ENCODE results near the gene ATG2B. TPM values are rescaled to one million over a fixed set of nuclear protein-coding genes. Genes with fewer than 3 reads are reported as not detected.

Gene ATG2B
- total RNA-seq, 2 experiments from 2014 or later: 15.7 to 23.7 TPM

DNA sequence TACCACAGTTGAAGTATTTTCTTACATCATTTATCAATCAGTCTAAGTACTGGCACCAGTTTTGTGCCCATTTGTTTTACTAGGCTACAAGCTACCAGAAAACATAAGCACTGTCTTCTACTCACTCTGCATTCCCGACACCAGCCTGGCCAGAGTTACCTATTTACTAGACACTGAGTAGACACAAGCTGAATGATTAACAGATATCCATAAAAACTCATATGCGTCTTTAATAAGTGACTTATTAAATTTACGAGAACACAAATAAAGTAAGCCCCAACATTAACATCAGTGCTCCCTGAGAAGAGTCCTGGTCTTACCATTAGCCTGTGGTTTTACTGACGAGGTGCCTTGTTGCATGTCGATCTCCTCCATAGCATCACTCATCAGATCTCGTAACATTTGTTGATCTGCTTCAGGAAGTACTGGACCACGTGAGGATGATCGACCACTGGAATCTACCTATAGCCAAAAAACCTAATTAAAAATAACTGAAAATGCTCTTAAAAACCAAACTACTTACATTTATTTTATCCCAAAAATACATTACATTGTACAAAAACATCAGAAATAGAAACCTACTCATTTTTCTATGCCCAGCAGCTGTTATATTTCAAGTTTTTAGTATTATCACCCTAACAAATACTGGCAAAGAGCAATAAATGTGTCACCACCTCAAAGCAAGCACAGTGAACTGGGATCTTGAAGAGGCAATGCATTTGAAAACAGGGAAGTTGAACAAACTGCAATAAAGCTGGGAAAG is 53.8 kb downstream of the ATG2B start:
- no peaks in the 10 kb centered on the region for H4K20me1 ChIP-seq (ENCODE audit: insufficient read depth, low read length)
- no peak overlapping the region for H2AFZ ChIP-seq (ENCODE audit: low read length)
- intact Hi-C loops (cut with micrococcal nuclease; ENCODE audit: unreplicated experiment): no loop called here
- DNase-seq (ENCODE audit: low spot score): no peak
- H3K9me3 ChIP-seq (ENCODE audit: low read length): no peaks in the 10 kb centered on the region
- ChIA-PET POLR2A (interaction anchor here (0.7 to 1.4 kb wide), 4 partner anchors 9 to 271 kb away, joined by 3 to 5 read pairs (median 4); no protein-coding TSS in a partner anchor), CTCF (ENCODE audit: unreplicated experiment) (no interaction called here)
- H3K4me3 ChIP-seq (ENCODE audit: low read depth, low read length, poor library complexity, severe bottlenecking): no peak overlapping the region
- H3K4me1 ChIP-seq (ENCODE audit: insufficient read depth, low read length, poor library complexity, severe bottlenecking): no peaks in the 10 kb centered on the region
- no peak overlapping the region for H3K27ac ChIP-seq (ENCODE audit: low read depth, low read length, poor library complexity, severe bottlenecking)
- H3K4me2 ChIP-seq (ENCODE audit: low read length): no peak overlapping the region
- no TSS peak for BruUV-seq (replicated peaks)
- no peaks in the 10 kb centered on the region for H3K9me2 ChIP-seq (ENCODE audit: insufficient read depth, low read length)
- no peak for TF ChIP-seq EZH2phosphoT487 (IDR thresholded peaks at IDR 0.05; ENCODE audit: borderline replicate concordance, low read depth, low read length)
- TF ChIP-seq, protein P1, sequence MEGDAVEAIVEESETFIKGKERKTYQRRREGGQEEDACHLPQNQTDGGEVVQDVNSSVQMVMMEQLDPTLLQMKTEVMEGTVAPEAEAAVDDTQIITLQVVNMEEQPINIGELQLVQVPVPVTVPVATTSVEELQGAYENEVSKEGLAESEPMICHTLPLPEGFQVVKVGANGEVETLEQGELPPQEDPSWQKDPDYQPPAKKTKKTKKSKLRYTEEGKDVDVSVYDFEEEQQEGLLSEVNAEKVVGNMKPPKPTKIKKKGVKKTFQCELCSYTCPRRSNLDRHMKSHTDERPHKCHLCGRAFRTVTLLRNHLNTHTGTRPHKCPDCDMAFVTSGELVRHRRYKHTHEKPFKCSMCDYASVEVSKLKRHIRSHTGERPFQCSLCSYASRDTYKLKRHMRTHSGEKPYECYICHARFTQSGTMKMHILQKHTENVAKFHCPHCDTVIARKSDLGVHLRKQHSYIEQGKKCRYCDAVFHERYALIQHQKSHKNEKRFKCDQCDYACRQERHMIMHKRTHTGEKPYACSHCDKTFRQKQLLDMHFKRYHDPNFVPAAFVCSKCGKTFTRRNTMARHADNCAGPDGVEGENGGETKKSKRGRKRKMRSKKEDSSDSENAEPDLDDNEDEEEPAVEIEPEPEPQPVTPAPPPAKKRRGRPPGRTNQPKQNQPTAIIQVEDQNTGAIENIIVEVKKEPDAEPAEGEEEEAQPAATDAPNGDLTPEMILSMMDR (conservative IDR thresholded peaks at IDR 0.05; ENCODE audit: low read length): no peak
- peaks cover 70% of the 10 kb centered on the region for H3K36me3 ChIP-seq (ENCODE audit: insufficient read depth, low read length)
- H3K79me2 ChIP-seq (ENCODE audit: insufficient read depth, low read depth, low read length): no peaks in the 10 kb centered on the region

DNA sequence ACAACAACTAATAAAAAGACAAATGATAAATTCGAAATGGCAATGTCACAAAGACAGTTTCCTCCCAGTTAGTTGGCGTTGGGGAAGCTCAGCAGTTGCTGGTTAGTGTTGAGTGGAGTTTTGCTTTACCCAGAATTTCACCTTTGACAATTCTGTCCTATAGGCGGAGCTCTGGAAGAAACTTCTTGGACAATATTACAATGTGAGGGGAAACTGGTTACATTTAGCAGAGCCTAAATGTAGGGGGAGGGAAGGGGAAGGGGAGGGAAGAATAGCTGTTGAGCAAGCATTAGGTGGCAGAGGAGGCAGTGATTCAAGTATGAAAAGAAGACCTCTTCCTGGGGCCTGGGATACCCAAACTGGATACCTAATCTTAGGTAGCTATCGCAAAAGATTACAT is 55.7 kb downstream of the ATG2B start:
- H3K79me2 ChIP-seq (ENCODE audit: insufficient read depth, low read depth, low read length): no peaks in the 10 kb centered on the region
- POLR2A ChIA-PET: interaction anchor here (0.7 to 1.5 kb wide), 2 partner anchors 10 to 139 kb away, joined by 3 to 6 read pairs; no protein-coding TSS in a partner anchor
- no peaks in the 10 kb centered on the region for H3K9me3 ChIP-seq (ENCODE audit: low read length)
- intact Hi-C loops (cut with micrococcal nuclease; ENCODE audit: unreplicated experiment): no loop called here
- H3K9me2 ChIP-seq (ENCODE audit: insufficient read depth, low read length): no peaks in the 10 kb centered on the region
- TF ChIP-seq, protein P1 (conservative IDR thresholded peaks at IDR 0.05; ENCODE audit: low read length): peak; percentile 50
- TF ChIP-seq EZH2phosphoT487 (IDR thresholded peaks at IDR 0.05; ENCODE audit: borderline replicate concordance, low read depth, low read length): no peak
- H3K27ac ChIP-seq (ENCODE audit: low read depth, low read length, poor library complexity, severe bottlenecking): no peak overlapping the region
- H4K20me1 ChIP-seq (ENCODE audit: insufficient read depth, low read length): no peaks in the 10 kb centered on the region
- CTCF ChIA-PET (ENCODE audit: unreplicated experiment): no interaction called here
- H3K4me1 ChIP-seq (ENCODE audit: insufficient read depth, low read length, poor library complexity, severe bottlenecking): no peaks in the 10 kb centered on the region
- BruUV-seq (replicated peaks): no TSS peak
- H3K36me3 ChIP-seq (ENCODE audit: insufficient read depth, low read length): peaks cover 74% of the 10 kb centered on the region
- H3K4me3 ChIP-seq (ENCODE audit: low read depth, low read length, poor library complexity, severe bottlenecking): no peak overlapping the region
- no peak for DNase-seq (ENCODE audit: low spot score)
- H3K4me2 ChIP-seq (ENCODE audit: low read length): no peak overlapping the region
- no peak overlapping the region for H2AFZ ChIP-seq (ENCODE audit: low read length)

DNA sequence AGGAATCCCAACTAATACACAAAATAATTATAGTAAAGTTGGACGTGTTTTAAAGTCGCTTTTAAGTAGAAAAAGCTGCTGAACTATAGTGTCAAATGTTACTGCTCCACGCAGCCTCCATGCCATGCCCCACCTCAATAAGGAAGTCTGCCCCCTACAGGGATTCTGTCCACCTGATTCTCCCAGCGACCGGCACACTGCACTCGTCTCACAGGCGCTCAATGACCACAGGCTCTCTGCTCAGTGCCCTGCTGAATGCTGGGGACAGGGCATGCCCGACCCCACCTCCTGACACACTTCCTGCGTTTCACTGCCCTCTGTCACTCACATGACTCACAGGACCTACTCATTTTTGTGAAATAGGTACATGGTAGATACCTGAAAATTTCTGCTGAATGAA is 58.2 kb downstream of the ATG2B start:
- Histone ChIP-seq H3K4me1 (ENCODE audit: insufficient read depth, low read length, poor library complexity, severe bottlenecking) (no peaks in the 10 kb centered on the region), H3K4me2 (ENCODE audit: low read length) (no peak overlapping the region), H3K9me2 (ENCODE audit: insufficient read depth, low read length) (no peaks in the 10 kb centered on the region), H3K79me2 (ENCODE audit: insufficient read depth, low read depth, low read length) (no peaks in the 10 kb centered on the region), H2AFZ (ENCODE audit: low read length) (no peak overlapping the region), H4K20me1 (ENCODE audit: insufficient read depth, low read length) (no peaks in the 10 kb centered on the region), H3K36me3 (ENCODE audit: insufficient read depth, low read length) (peaks cover 65% of the 10 kb centered on the region), H3K9me3 (ENCODE audit: low read length) (no peaks in the 10 kb centered on the region), H3K4me3 (ENCODE audit: low read depth, low read length, poor library complexity, severe bottlenecking) (no peak overlapping the region), H3K27ac (ENCODE audit: low read depth, low read length, poor library complexity, severe bottlenecking) (no peak overlapping the region)
- no peak for DNase-seq (ENCODE audit: low spot score)
- TF ChIP-seq EZH2phosphoT487 (IDR thresholded peaks at IDR 0.05; ENCODE audit: borderline replicate concordance, low read depth, low read length): no peak
- TF ChIP-seq, protein P1 (conservative IDR thresholded peaks at IDR 0.05; ENCODE audit: low read length): peak; percentile 52
- BruUV-seq (replicated peaks): no TSS peak
- ChIA-PET POLR2A (interaction anchor here (0.8 kb wide), 1 partner anchor 14 kb away, joined by 3 read pairs; no protein-coding TSS in a partner anchor), CTCF (ENCODE audit: unreplicated experiment) (no interaction called here)
- intact Hi-C loops (cut with micrococcal nuclease; ENCODE audit: unreplicated experiment): no loop called here

All from OCI-LY7 (cell line).